ENCODE data around the gene DRC3. TPM values are rescaled to one million over a fixed set of nuclear protein-coding genes. Genes with fewer than 3 reads are reported as not detected.
A peak's percentile ranks its signal among the peaks of the same experiment; 100 is the strongest.
"Not testable (repeated sequence)": the region's sequence is repeated elsewhere in the genome, so short reads cannot be mapped to it uniquely, and the experiment has no call there.

The DRC3 gene
- total RNA-seq, 4 donors from 2014 or later, result 0.71 to 4.2 (median 1.4) TPM

DNA sequence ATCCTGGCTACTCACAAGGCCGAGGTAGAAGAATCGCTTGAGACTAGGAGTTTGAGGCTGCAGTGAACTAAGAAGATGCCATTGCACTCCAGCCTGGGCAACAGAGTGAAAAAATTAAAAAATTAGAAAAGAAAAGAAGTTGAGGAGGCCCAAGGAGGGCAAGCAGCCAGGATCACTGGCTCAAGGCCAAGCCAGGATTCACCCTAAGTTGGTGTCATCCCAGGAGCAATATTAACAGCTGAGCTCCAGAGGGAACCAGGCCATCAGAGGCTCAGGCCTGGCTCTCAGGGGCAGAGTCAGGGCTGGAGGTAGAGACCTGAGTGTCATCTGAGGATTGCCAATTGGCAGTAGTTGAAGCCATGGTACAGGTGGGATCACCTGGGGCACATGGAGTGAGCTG lies 20.7 kb downstream of the DRC3 start:
- Histone ChIP-seq H3K36me3 (peaks cover 0 to 5% (median 3%) of the 10 kb centered on the region in 4 donors), H3K4me3 (no peak overlapping the region), H3K4me1 (peaks cover 0 to 4% (median 0%) of the 10 kb centered on the region in 4 donors), H3K9me3 (no peaks in the 10 kb centered on the region), H3K27ac (replicated peaks in 1 of 4) (no peak overlapping the region), H3K27me3 (no peaks in the 10 kb centered on the region)
- intact Hi-C loops (cut with DNase I), result no loop called here
- 85% methylated on average over 2 of the region's 2 CpGs for WGBS
- DNase-seq (ENCODE audit: extremely low spot score), result no peak
- TF ChIP-seq POLR2A (IDR thresholded peaks at IDR 0.05; ENCODE audit: low read depth) (no peak), POLR2AphosphoS5 (IDR thresholded peaks at IDR 0.05) (no peak), EP300 (IDR thresholded peaks at IDR 0.05) (no peak)
- TF ChIP-seq, protein P1, sequence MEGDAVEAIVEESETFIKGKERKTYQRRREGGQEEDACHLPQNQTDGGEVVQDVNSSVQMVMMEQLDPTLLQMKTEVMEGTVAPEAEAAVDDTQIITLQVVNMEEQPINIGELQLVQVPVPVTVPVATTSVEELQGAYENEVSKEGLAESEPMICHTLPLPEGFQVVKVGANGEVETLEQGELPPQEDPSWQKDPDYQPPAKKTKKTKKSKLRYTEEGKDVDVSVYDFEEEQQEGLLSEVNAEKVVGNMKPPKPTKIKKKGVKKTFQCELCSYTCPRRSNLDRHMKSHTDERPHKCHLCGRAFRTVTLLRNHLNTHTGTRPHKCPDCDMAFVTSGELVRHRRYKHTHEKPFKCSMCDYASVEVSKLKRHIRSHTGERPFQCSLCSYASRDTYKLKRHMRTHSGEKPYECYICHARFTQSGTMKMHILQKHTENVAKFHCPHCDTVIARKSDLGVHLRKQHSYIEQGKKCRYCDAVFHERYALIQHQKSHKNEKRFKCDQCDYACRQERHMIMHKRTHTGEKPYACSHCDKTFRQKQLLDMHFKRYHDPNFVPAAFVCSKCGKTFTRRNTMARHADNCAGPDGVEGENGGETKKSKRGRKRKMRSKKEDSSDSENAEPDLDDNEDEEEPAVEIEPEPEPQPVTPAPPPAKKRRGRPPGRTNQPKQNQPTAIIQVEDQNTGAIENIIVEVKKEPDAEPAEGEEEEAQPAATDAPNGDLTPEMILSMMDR (IDR thresholded peaks at IDR 0.05), result no peak

GRCh38 chr17:17993852-17994251 lies 21.2 kb downstream of the DRC3 start:
- intact Hi-C loops (cut with DNase I), result no loop called here
- WGBS, result 100% methylated on average over 1 of the region's 12 CpGs
- H3K36me3 ChIP-seq, result peaks cover 0 to 5% (median 1%) of the 10 kb centered on the region in 4 donors
- TF ChIP-seq POLR2AphosphoS5 (IDR thresholded peaks at IDR 0.05) (no peak), EP300 (IDR thresholded peaks at IDR 0.05) (no peak), POLR2A (IDR thresholded peaks at IDR 0.05; ENCODE audit: low read depth) (no peak)
- TF ChIP-seq, protein P1 (IDR thresholded peaks at IDR 0.05), result no peak
- peaks cover 0 to 4% (median 0%) of the 10 kb centered on the region in 4 donors for H3K4me1 ChIP-seq
- H3K27me3 ChIP-seq, result no peaks in the 10 kb centered on the region
- no peak for DNase-seq (ENCODE audit: extremely low spot score)
- H3K9me3 ChIP-seq, result no peaks in the 10 kb centered on the region
- H3K4me3 ChIP-seq, result no peak overlapping the region
- H3K27ac ChIP-seq (replicated peaks in 1 of 4), result no peak overlapping the region

GRCh38 chr17:17994271-17995069 lies 21.8 kb downstream of the DRC3 start:
- no peaks in the 10 kb centered on the region for H3K27me3 ChIP-seq
- TF ChIP-seq, protein P1 (IDR thresholded peaks at IDR 0.05), result peak in 1 of 3 experiments; percentile 15
- TF ChIP-seq POLR2A (IDR thresholded peaks at IDR 0.05; ENCODE audit: low read depth) (no peak), POLR2AphosphoS5 (IDR thresholded peaks at IDR 0.05) (no peak)
- H3K9me3 ChIP-seq, result no peaks in the 10 kb centered on the region
- H3K36me3 ChIP-seq, result peaks cover 0 to under 1% (median 0%) of the 10 kb centered on the region in 4 donors
- WGBS, result 79% methylated on average over 14 of the region's 18 CpGs
- intact Hi-C loops (cut with DNase I), result no loop called here
- peaks cover 0 to 4% (median 0%) of the 10 kb centered on the region in 4 donors for H3K4me1 ChIP-seq
- no peak for DNase-seq (ENCODE audit: extremely low spot score)
- H3K27ac ChIP-seq (replicated peaks in 1 of 4), result no peak overlapping the region
- H3K4me3 ChIP-seq, result no peak overlapping the region

GRCh38 chr17:17995887-17996286 lies 23.2 kb downstream of the DRC3 start:
- H3K27me3 ChIP-seq; intact Hi-C loops (cut with DNase I); H3K36me3 ChIP-seq; H3K4me1 ChIP-seq; H3K27ac ChIP-seq (replicated peaks in 1 of 4); H3K9me3 ChIP-seq; H3K4me3 ChIP-seq; DNase-seq (ENCODE audit: extremely low spot score): not testable (repeated sequence)
- WGBS, result 95% methylated on average over 8 of the region's 8 CpGs

- Histone ChIP-seq H3K4me3 (no peak overlapping the region), H3K36me3 (no peaks in the 10 kb centered on the region), H3K4me1 (peaks cover 0 to 4% (median 0%) of the 10 kb centered on the region in 4 donors), H3K27ac (replicated peaks in 1 of 4) (no peak overlapping the region), H3K9me3 (no peaks in the 10 kb centered on the region), H3K27me3 (no peaks in the 10 kb centered on the region)
- no peak for DNase-seq (ENCODE audit: extremely low spot score)
- TF ChIP-seq POLR2AphosphoS5 (IDR thresholded peaks at IDR 0.05), result no peak
- TF ChIP-seq, protein P1 (IDR thresholded peaks at IDR 0.05), result no peak
- TF ChIP-seq POLR2A (IDR thresholded peaks at IDR 0.05; ENCODE audit: low read depth), result no peak
- TF ChIP-seq EP300 (IDR thresholded peaks at IDR 0.05), result no peak
- intact Hi-C loops (cut with DNase I), result no loop called here
- 90% methylated on average over 3 of the region's 8 CpGs for WGBS
These were observed 26.3 kb downstream of the DRC3 start for GRCh38 chr17:17998934-17999333.

Measured in esophagus muscularis mucosa (tissue), 4 donors.